ENCODE data around the gene MYOM3.

Gene MYOM3

DNA sequence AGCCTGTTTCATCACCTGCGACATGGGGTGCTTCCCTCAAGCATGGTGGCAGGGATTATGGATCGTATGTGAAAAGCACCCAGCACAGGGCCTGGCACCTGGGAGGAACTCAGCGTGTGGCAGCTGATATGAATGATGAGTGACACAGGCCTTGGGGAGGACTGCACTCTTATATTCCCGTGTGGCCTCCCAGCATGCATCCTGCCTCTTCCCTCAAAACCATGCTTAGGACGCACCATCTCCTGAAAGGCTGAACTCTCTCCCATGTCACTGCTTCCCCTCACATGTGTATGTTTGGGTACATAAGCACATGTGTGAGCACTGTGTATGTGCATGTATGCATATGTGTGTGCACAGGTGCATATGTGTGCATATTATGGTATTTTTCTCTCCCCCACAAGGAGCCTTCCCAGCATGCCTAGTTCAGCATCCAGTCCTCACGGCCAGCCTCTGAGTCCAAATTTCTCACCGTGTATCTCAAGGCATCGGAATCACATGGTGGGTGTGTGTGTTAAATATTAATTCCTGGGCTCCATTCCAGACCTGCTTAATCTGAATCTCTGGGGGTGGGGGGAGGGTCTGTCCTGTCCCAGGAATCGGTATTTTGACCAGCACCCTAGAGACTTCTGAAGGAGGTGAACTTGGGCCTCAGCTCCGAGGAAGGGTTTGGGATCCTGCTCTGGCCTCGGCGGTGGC is 12.8 kb downstream of the MYOM3 start:
- no peak for DNase-seq (ENCODE audit: extremely low read depth in 1 of 2, low read depth in 1 of 2)

DNA sequence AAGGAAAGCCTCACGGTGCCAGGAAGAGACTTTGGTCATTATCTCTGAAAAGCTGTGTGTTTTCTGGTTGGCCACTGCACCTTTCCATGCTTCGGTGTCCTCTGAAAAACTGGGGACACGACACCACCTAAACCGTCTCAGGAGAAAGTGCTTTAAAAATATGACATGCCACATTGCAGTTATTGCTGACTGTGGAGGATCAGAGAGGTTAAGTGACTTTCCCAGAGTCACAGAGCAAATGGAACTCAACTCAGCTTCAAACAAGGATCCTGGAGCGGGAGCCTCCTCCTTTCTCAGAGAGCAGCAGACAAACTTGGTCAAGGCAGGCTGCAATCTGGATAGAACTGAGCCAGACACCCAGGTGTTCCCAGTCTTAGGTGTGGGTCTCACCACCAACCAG is 13.8 kb downstream of the MYOM3 start:
- DNase-seq (ENCODE audit: extremely low read depth in 1 of 2, low read depth in 1 of 2) = no peak

DNA sequence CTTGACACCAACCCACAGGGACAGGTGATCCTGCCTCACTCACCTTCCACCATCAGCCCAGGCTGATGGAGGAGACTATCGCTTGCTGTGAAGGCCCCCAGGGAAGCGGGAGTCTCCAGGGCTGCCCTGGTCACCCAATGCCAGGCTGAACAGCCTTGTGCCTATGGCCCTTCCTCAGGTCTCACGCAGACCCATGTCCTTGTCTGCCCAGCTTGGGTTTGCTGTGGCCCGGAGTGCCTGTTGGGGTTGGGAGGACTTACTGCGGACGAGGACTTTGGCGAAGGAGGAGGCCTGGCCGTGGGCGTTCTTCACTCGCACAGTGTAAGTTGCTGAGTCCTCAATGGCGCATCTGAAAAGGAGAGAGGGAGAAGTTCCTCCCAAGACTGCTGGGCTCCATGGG is 14.3 kb downstream of the MYOM3 start:
- DNase-seq (ENCODE audit: extremely low read depth in 1 of 2, low read depth in 1 of 2) = no peak

DNA sequence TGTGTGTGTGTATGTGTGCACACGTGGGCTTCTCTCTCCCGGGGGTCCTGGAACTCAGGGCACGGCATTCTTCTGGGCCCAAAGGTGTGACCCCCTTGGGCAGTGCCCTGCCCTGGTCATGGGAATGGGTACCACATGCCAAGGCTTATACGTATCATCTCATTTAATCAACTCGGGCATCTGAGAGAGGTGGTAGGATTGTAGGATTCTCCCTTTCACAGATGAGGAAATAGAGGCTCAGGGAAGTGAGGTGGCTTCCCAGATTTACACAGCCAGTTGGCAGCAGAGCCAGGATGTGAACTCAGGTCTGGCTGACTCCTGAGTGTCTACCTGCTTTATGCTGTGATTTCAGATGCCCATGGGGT is 15.2 kb downstream of the MYOM3 start:
- no peak for DNase-seq (ENCODE audit: extremely low read depth in 1 of 2, low read depth in 1 of 2)

DNA sequence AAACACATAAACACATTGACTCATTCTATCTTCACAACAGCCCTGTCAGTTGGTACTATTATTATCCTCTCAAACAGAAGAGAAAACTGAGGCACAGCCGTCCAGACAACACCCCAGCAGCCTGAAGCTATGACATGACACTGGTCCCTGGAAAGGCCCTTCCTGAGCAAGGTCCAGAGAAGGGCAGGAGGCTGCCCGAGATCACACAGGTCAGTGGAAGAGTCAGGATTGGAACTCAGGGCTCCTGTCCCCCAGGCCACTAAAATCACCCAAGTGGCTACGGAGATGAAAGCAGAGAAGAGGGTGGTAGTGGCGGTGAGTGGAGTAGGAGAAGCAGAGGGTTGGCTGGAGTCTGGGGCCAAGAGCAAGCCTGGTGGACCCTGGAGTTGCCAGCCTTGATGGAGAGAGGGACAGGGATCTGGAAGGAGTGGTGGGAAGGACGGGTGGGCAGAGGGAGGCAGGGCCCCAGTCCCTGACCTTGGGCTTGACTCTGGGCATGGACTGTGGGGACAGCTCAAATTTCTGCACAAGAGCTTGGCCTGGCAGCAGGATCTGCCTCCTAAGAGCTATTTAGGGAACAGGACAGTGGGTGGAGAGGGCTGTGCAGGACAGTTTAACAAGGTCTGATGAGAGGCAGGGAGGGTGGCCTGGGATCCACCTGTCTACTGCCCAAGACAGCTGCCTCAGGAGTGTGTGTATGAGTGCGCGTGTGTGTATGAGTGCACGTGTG is 15.8 kb downstream of the MYOM3 start:
- DNase-seq (ENCODE audit: extremely low read depth in 1 of 2, low read depth in 1 of 2) = no peak

DNA sequence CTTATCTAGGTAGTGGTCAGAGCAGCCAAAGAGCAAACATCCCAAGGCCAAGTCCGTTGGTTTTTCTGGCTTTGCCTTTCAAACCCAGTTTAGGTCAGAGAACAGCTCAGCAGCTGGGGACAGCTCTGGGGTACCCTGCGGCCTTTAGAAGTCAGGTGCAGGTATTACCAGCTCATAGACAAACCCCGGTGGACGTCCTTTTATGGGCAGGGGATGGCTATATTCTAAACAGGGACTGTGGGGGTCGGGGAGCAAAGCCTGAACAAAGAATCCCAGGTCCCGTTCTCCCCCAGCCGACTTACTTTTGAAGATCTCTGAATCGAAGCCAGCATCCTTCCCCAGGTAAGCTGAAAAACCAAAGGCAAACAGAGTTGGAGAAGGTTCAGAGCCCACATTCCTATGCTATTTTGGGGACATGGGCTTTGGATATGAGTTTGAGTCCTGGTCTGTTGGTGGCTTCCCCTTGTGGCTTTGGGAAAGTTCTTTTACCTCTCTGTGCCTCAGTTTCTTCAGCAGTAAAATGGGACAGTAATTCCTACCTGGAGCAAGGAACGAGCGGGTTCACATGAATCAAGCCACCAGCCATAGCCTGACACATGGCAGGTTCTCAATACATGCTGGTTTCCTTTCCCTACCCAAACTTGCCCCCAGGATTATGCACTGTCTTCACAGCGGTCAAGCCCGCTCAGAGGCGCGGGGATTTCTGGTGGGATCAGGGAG is 16.6 kb downstream of the MYOM3 start:
- no peak for DNase-seq (ENCODE audit: extremely low read depth in 1 of 2, low read depth in 1 of 2)

DNA sequence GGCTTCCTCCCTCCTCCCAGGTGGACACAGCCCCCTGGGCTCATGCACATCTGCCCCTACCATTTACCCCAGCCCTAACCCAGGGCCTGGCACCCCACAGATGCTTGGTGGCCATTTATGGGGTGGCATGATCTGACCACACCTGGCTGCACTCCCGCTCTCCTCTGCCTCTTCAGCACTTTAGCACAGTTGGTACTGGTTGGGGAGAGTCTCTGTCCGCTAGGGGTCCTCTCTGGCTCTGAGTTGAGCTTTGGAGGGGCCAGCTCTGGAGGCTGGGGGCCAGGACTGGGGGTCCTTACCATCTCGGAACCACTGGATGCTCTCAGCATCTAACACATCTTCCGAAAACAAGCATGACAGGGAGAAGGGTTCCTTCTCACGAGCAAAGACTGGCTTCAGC is 17.4 kb downstream of the MYOM3 start:
- DNase-seq (ENCODE audit: extremely low read depth in 1 of 2, low read depth in 1 of 2) = no peak

DNA sequence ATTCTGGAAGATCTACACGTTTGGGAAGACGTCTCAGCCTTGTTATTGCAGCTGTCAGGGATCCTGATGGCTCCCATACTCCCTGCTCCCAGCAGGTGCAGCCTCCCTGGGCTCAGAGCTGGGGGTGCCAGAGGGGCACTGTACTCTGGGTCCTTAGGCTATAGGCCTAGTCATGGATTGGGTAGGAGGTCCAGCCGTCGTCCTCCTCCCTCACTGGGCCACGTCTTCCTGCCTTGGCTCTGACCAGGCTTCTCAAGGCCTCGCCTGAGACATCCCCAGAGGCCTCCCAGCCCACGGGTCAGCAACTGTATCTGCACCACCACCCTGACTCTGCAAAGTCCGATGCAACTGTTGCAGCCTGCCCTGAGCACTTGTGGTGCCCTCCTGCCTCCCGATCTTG is 18.2 kb downstream of the MYOM3 start:
- DNase-seq (ENCODE audit: extremely low read depth in 1 of 2, low read depth in 1 of 2) = no peak

DNA sequence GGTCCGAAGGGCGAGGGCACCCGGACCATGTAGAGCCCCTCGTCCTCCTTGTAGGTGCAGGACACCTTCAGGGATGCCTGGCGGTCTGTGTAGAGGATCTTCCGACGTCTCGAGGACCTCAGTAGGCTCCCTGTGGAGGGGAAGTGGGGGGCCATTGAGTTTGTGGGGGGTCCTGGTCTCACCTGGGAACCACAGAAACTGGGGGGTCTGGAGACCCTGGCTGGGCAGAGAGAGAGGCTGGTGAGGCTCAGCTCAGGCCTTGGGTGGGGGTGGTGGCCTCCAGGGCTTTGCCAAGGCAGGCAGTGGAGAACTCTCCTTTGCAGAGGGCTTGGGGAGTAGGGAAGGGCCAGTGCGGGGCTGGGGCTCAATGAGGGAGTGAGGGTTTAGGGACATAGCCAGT is 19.0 kb downstream of the MYOM3 start:
- DNase-seq (ENCODE audit: extremely low read depth in 1 of 2, low read depth in 1 of 2) = no peak

DNA sequence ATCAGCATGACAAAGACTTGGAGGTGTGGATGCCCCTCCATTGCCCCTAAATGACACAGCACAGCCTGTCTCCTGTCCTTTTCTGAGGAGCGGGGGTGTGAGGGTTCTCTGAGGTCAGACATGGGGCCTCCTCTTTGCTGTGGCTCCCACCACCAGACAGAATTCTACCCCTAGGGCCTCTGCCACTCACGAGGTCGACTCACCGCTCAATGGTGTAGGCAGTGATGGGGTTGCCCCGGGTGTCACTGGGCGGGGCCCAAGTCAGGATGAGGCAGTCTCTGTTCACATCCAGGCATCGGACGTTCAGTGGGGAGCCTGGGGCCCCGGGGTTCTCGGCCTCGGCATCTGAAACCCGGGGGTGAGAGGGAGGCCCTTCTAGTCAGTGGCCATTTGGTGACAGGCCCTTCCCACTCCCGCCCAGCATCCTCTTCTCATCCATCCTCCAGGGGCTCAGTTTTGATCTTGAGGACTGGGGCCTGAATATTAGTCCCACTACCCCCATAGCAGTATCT is 19.9 kb downstream of the MYOM3 start:
- DNase-seq (ENCODE audit: extremely low read depth in 1 of 2, low read depth in 1 of 2) = no peak

DNA sequence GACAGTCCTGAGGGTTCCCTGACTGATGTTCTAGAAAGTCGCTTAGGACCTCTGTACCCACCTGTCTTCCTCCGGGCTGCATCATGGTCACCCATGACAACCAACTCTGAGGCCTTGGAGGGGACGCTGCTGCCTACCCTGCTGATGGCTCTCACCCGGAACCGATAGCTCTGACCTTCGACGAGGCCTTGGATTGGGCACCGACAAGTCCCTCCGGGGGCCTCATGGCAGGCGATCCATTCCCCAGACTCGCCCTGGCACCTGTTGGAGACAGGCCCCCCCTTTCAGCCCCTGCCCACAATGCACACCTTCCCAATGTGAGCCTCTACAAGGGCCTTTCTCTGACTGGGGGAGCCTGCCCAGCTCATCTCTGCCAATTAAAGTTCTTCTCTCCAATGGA is 21.2 kb downstream of the MYOM3 start:
- no peak for DNase-seq (ENCODE audit: extremely low read depth in 1 of 2, low read depth in 1 of 2)

DNA sequence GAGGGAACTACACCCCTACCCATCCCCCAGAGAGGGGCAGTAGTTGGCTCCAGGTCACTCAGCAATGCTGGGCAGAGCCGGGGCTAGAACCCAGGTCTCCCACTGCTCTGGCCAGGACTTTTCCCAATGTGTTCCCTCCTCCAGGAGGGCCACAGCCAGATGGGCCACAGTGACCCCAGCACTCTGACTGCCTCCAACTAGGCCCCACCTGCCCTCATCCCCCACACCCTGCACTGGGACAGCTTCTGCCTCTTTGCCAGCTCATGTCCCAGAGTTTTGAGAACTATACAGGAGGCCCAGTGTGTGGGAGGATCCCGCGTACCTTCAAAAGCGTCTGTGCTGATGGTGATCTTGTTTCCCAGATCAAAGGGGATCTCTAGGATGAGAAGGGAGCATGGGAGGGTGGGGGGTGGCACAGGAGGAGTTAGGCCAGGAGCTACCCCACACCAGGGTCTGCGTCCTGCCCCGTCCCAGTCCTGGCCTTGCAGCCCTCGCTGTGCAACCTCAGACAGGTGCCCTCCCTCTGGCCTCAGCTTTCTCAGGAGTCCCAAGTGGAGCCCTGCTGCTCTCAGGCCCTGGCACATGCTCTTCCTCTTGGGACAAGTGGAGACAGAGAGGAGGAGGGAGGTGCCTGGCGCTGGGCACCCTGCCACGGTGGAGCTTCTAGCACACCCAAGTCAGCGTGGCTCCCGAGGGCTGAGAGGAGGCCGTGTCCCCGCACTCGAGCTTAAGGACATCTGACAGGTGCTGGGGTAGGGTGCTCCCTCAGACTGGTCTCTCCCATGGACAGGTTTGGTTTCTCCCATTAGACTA is 22.0 kb downstream of the MYOM3 start:
- no peak for DNase-seq (ENCODE audit: extremely low read depth in 1 of 2, low read depth in 1 of 2)

DNA sequence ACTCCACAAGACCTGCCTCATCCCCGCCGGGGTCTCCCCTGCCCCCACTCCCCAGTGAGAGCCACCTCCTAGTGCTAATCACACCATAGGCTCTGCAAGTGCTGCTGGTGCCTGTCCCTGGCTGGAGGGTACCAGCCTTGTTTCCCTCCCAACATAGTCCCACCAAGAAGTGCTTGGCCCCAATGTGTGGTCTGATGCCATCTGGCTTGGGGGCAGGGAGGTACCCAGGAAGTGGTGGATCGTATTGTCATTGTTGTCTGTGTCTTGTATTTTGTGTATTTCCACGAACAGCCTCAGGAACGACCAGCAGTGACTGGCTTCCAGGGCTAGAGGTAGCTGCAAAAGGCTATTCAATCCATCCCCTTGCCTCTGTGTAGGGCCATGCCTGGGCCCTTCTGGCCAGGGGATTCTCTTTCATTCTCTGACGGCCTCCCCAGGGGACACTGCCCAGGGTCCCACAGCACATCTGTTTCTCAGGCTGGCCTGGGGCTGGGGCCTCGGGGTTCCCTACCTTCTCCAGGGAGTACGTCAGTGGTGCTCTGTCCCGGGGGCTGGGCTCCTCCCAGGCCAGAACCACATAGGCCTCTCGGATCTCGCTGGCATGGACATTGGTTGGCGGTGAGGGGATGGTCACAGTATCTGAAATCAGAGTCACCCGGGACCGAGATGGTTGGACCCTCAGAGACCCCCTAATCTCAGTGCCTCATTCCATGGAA is 22.8 kb downstream of the MYOM3 start:
- no peak for DNase-seq (ENCODE audit: extremely low read depth in 1 of 2, low read depth in 1 of 2)

DNA sequence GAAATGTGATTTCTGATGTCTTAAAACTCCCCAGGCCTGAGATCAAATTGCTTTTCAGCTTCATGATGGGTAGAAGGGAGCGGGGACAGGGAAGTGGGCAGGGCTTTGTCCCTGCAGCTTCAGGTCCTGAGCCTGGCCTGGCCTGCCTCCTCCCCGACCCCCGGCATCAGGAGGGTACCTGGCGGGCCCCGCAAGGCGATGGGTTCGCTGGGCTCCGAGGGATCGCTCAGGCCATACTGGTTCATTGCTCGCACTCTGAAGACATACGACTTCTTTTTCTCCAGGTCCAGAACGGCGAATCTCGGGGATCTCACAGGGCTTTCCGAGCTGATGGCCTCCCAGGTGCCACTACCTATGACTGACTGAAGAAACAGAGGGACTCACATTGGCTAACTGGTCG is 25.5 kb downstream of the MYOM3 start:
- DNase-seq (ENCODE audit: extremely low read depth in 1 of 2, low read depth in 1 of 2) = no peak

DNA sequence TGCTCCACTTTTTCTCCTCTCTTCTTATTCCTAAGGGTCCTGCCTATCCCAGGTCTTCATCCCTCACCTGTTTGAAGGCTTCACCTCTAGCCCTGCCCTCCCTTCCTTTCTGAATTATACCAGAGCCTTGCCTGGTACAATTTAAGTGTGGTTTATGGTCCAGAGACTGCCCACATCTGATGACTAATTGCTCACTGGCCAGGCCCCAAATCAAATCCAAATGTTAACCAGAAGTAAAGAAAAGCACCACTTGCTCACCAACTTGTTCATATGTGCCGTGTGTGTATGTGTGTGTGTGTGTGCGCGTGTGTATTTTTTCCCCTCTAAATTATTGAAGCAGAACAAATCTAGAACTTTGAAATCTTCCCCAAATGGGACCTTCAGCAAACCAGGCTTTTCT is 26.4 kb downstream of the MYOM3 start:
- no peak for DNase-seq (ENCODE audit: extremely low read depth in 1 of 2, low read depth in 1 of 2)

DNA sequence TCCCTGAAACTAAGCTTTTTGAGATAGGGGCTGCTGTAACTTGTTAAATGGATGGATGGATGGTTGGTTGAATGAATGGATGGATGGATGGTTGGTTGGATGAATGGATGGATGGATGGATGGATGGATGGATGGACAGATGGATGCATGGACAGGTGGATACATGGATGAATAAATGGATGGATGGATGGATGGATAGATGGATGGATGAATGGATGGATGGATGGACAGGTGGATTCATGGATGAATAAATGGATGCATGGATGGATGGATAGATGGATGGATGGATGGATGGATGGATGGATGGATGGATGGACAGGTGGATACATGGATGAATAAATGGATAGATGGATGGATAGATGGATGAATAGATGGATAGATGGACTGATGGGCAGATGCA is 26.9 kb downstream of the MYOM3 start:
- no peak for DNase-seq (ENCODE audit: extremely low read depth in 1 of 2, low read depth in 1 of 2)

DNA sequence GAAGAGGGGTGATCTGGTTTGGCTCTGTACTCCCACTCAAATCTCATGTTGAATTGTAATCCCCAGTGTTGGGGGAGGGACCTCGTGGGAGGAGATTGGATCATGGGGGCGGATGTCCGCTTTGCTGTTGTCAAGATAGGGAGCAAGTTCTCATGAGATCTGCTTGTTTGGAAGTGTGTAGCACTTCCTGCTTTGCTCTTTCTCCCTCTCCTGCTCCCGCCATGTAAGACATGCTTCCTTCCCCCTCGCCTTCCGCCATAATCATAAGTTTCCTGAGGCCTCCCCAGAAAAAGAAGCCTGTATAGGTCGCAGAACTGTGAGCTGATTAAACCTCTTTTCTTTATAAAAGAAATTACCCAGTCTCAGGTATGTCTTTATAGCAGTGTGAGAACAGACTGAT is 27.9 kb downstream of the MYOM3 start:
- DNase-seq (ENCODE audit: extremely low read depth in 1 of 2, low read depth in 1 of 2) = no peak

DNA sequence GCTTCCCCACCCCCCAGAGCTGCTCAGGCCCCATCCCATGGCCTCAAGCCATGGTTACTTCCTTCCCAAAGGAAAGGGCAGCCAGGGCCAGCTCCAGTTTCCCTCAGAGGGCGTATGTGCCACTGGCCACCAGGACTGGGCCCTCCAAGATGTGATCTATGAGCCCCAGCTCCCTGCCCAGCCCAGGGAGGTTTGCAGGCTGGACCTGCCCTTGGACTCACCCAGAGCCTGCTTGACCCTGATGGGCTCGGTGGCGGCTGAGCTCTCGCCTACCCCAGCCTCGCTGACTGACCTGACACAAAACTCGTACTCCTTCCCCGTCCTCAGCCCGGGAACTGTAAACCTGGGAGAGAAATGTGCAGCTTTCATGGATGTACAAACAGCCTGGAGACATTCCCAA is 29.6 kb downstream of the MYOM3 start:
- DNase-seq (ENCODE audit: extremely low read depth in 1 of 2, low read depth in 1 of 2) = no peak

DNA sequence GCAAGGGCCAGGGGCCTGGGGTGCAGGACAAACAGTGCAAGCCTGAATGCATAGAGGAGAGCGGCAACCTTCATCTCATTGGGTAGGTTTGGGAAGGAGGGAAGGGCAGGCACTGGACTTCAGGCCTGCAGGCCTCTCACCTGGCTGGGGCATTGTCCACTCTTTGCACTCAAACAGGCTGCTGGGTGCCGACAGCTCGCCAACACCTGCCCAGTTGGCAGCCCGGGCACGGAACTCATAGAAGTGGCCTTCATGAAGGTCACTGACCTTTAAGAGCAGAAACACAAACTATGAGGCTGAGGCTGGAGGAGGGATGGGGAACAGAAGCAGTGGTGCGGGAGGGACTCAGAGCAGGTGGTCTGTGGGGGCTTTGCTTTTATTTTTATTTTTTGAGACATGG is 30.7 kb downstream of the MYOM3 start:
- DNase-seq (ENCODE audit: extremely low read depth in 1 of 2, low read depth in 1 of 2) = no peak

DNA sequence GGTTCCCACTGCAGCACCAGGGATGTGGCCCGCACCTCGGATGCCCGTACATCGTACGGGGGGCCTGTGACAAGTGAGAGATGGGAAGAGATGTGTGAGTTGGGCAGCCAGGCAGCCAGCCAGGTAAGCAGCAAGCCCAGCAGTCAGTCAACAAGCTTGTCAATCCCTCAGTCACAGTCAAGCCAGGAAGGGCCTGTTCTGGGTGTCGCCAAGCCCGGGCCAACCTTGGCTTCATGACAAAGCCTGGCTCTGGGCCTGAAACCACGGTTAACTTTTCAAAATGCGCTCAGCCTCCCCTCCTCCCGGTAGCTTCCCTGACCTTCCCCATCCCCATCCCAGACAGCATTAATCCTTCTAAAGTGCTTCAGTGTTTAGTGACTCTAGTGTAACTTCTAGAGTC is 31.8 kb downstream of the MYOM3 start:
- no peak for DNase-seq (ENCODE audit: extremely low read depth in 1 of 2, low read depth in 1 of 2)

Data from activated CD8-positive, alpha-beta memory T cell treated with anti-CD3 and anti-CD28 coated beads for 1 hour (primary cell).